Measurements from ENCODE around the gene SOD3.

DNA sequence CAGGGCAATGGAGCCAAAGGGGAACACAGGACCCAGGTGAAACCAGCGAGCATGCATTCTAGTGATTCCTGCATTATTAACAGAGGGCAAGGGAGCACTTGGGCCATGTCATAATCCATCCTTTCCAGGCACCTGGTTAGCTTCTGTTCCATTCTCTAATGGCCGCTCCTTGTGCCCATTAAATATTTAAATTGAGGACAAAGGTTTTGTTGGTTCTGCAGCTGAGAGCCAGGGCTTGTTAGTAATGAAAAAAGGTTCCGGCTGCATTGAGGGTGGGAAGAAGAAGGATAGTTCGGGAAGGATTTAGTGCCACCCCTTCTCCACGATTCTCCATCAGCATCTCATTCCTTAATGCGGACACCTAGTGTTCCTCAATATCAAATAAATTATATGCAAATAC lies 13.6 kb downstream of the SOD3 start:
- TF ChIP-seq CTCF (IDR thresholded peaks at IDR 0.05 in 8 of 11, conservative IDR thresholded peaks at IDR 0.05 in 3 of 11) (no peak), POLR2AphosphoS5 (IDR thresholded peaks at IDR 0.05) (no peak), POLR2A (IDR thresholded peaks at IDR 0.05) (no peak)

Measured in spleen (tissue), 7 donors.